Activated CD4-positive, alpha-beta T cell treated with anti-CD3 and anti-CD28 coated beads, Interleukin-2, amount 10 ng/mL, durations not matched to agents 7 days and 5 days (primary cell): Measurements from ENCODE around the gene TOB2. TPM values are rescaled to one million over a fixed set of nuclear protein-coding genes. Genes with fewer than 3 reads are reported as not detected.
"Not testable (repeated sequence)": the region's sequence is repeated elsewhere in the genome, so short reads cannot be mapped to it uniquely, and the experiment has no call there.

Experiments
- CTCF ChIA-PET: fragments of 350-600 bp; sonication (Branson Sonifier 250); formaldehyde crosslinking; loops from one replicate; lab custom pipeline; 2021; ENCODE audit warnings: antibody characterized with exemption; lab: Charles Lee
- POLR2A ChIA-PET: fragments of 350-600 bp; sonication (Branson Sonifier 250); formaldehyde crosslinking; loops from one replicate; lab custom pipeline; 2021; ENCODE audit warnings: antibody characterized with exemption; lab: Charles Lee
- DNase-seq: peaks from one replicate; pipeline ENCODE4 v3.0.0-alpha.2; 2020
- H3K27ac Mint-ChIP-seq: one replicate; pipeline ENCODE4 v1.8.0; 2021; ENCODE audit warnings: mild to moderate bottlenecking, moderate library complexity, mixed read lengths
- H3K27me3 Mint-ChIP-seq: one replicate; pipeline ENCODE4 v1.8.0; 2021; ENCODE audit warnings: mixed read lengths
- H3K36me3 Mint-ChIP-seq: one replicate; pipeline ENCODE4 v1.8.0; 2021; ENCODE audit warnings: low read depth, mixed read lengths
- H3K4me1 Mint-ChIP-seq: one replicate; pipeline ENCODE4 v1.8.0; 2021; ENCODE audit warnings: mixed read lengths
- H3K4me3 Mint-ChIP-seq: one replicate; pipeline ENCODE4 v1.8.0; 2021; ENCODE audit warnings: mild to moderate bottlenecking, moderate library complexity, mixed read lengths
- H3K9me3 Mint-ChIP-seq: one replicate; pipeline ENCODE4 v1.8.0; 2021; ENCODE audit warnings: mixed read lengths
- total RNA-seq, 2 experiments: library from RNA; stranded (reverse); gene quantifications; one replicate each; pipeline ENCODE4 v1.2.3, GENCODE V29; 2021

The TOB2 gene
- total RNA-seq, 2 experiments from 2014 or later, result 31.4 to 35.1 TPM

GRCh38 chr22:41458161-41458728 lies 11.6 kb upstream of the TOB2 start:
- Mint-ChIP-seq H3K27me3 (no peaks in the 10 kb centered on the region), H3K36me3 (peaks cover 31% of the 10 kb centered on the region), H3K4me3 (no peak overlapping the region), H3K9me3 (no peaks in the 10 kb centered on the region), H3K4me1 (peaks cover 2% of the 10 kb centered on the region), H3K27ac (peak overlapping the region; percentile 7)
- ChIA-PET POLR2A (no interaction called here), CTCF (interaction anchor here (0.8 to 1.2 kb wide), 2 partner anchors 9 to 55 kb away, joined by 3 read pairs; no protein-coding TSS in a partner anchor)
- DNase-seq, result no peak

- H3K9me3 Mint-ChIP-seq, result no peaks in the 10 kb centered on the region
- peaks cover 16% of the 10 kb centered on the region for H3K4me1 Mint-ChIP-seq
- DNase-seq, result peak; percentile 96
- peak overlapping the region; percentile 82 for H3K4me3 Mint-ChIP-seq
- CTCF ChIA-PET, result interaction anchor here (0.6 to 1.3 kb wide), 5 partner anchors 20 to 106 kb away, joined by 3 to 5 read pairs (median 3); partner anchors contain the start of genes ACO2 and PHF5A
- POLR2A ChIA-PET, result interaction anchor here (0.7 to 1.0 kb wide), 2 partner anchors 20 to 36 kb away, joined by 3 to 5 read pairs; partner anchors contain the start of genes ACO2 and PHF5A
- H3K27me3 Mint-ChIP-seq, result no peaks in the 10 kb centered on the region
- H3K36me3 Mint-ChIP-seq, result peaks cover 6% of the 10 kb centered on the region
- peak overlapping the region; percentile 93 for H3K27ac Mint-ChIP-seq
These were observed 1.7 kb upstream of the TOB2 start for GRCh38 chr22:41448189-41448808.

GRCh38 chr22:41447435-41448188 lies 1.0 kb upstream of the TOB2 start:
- Mint-ChIP-seq H3K4me1 (peaks cover 23% of the 10 kb centered on the region), H3K36me3 (peaks cover 11% of the 10 kb centered on the region), H3K9me3 (no peaks in the 10 kb centered on the region), H3K27ac (peak overlapping the region; percentile 93), H3K27me3 (no peaks in the 10 kb centered on the region), H3K4me3 (peak overlapping the region; percentile 82)
- DNase-seq, result peak; percentile 61
- ChIA-PET CTCF (interaction anchor here (0.6 to 1.8 kb wide), 6 partner anchors 15 to 78 kb away, joined by 3 to 9 read pairs (median 4); partner anchors contain the start of genes ACO2 and PHF5A), POLR2A (interaction anchor here (0.6 to 2.6 kb wide), 4 partner anchors 21 to 35 kb away, joined by 3 to 10 read pairs (median 4); partner anchors contain the start of genes ACO2 and PHF5A)

GRCh38 chr22:41446057-41446501 lies 522 bp downstream of the TOB2 start:
- POLR2A ChIA-PET, result interaction anchor here (0.6 to 2.6 kb wide), 2 partner anchors 20 to 22 kb away, joined by 4 to 10 read pairs; partner anchors contain the start of genes ACO2 and PHF5A

GRCh38 chr22:41445129-41446056 lies 1.2 kb downstream of the TOB2 start:
- H3K9me3 Mint-ChIP-seq, result no peaks in the 10 kb centered on the region
- POLR2A ChIA-PET, result interaction anchor here (0.6 to 2.6 kb wide), 2 partner anchors 23 to 28 kb away, joined by 3 to 10 read pairs; partner anchors contain the start of genes ACO2 and PHF5A
- DNase-seq, result peak; percentile 42
- H3K4me3 Mint-ChIP-seq, result peak overlapping the region; percentile 82
- H3K4me1 Mint-ChIP-seq, result peaks cover 27% of the 10 kb centered on the region
- CTCF ChIA-PET, result interaction anchor here (0.9 to 1.8 kb wide), 4 partner anchors 12 to 41 kb away, joined by 3 to 9 read pairs (median 6); partner anchors contain the start of genes ACO2 and PHF5A
- H3K27me3 Mint-ChIP-seq, result no peaks in the 10 kb centered on the region
- H3K36me3 Mint-ChIP-seq, result peaks cover 16% of the 10 kb centered on the region
- peak overlapping the region; percentile 96 for H3K27ac Mint-ChIP-seq

More at GRCh38 chr22:41446057-41446501, 522 bp downstream of the TOB2 start:
- Mint-ChIP-seq H3K4me3 (peak overlapping the region; percentile 82), H3K4me1 (peaks cover 27% of the 10 kb centered on the region), H3K27me3 (no peaks in the 10 kb centered on the region), H3K27ac (peak overlapping the region; percentile 96), H3K36me3 (peaks cover 16% of the 10 kb centered on the region), H3K9me3 (no peaks in the 10 kb centered on the region)
- peak; percentile 19 for DNase-seq
- CTCF ChIA-PET, result interaction anchor here (0.9 to 1.8 kb wide), 5 partner anchors 11 to 43 kb away, joined by 3 to 9 read pairs (median 4); partner anchors contain the start of genes ACO2 and PHF5A

GRCh38 chr22:41444360-41445128 lies 2.1 kb downstream of the TOB2 start:
- peak overlapping the region; percentile 96 for H3K27ac Mint-ChIP-seq
- CTCF ChIA-PET, result interaction anchor here (1.2 kb wide), 1 partner anchor 41 kb away, joined by 8 read pairs; no protein-coding TSS in a partner anchor
- peak overlapping the region; percentile 82 for H3K4me3 Mint-ChIP-seq
- peak; percentile 85 for DNase-seq
- H3K36me3 Mint-ChIP-seq, result peaks cover 16% of the 10 kb centered on the region
- H3K9me3 Mint-ChIP-seq, result no peaks in the 10 kb centered on the region
- H3K4me1 Mint-ChIP-seq, result peaks cover 27% of the 10 kb centered on the region
- H3K27me3 Mint-ChIP-seq, result no peaks in the 10 kb centered on the region
- POLR2A ChIA-PET, result interaction anchor here (0.6 to 2.6 kb wide), 2 partner anchors 24 to 29 kb away, joined by 3 to 10 read pairs; partner anchors contain the start of genes ACO2 and PHF5A

GRCh38 chr22:41442240-41442792 lies 4.3 kb downstream of the TOB2 start:
- Mint-ChIP-seq H3K9me3 (no peaks in the 10 kb centered on the region), H3K4me1 (peaks cover 18% of the 10 kb centered on the region), H3K4me3 (no peak overlapping the region), H3K36me3 (peaks cover 19% of the 10 kb centered on the region), H3K27me3 (no peaks in the 10 kb centered on the region), H3K27ac (no peak overlapping the region)
- ChIA-PET POLR2A (no interaction called here), CTCF (interaction anchor here (1.1 kb wide), 1 partner anchor 21 kb away, joined by 4 read pairs; no protein-coding TSS in a partner anchor)
- DNase-seq, result no peak

GRCh38 chr22:41440511-41440910 lies 6.1 kb downstream of the TOB2 start:
- CTCF ChIA-PET, POLR2A ChIA-PET: not testable (repeated sequence)

GRCh38 chr22:41437198-41437597 lies 9.4 kb downstream of the TOB2 start:
- no peak for DNase-seq
- peaks cover 4% of the 10 kb centered on the region for H3K4me1 Mint-ChIP-seq
- ChIA-PET CTCF (interaction anchor here (0.6 to 2.8 kb wide), 4 partner anchors 8 to 37 kb away, joined by 3 to 11 read pairs (median 4); no protein-coding TSS in a partner anchor), POLR2A (no interaction called here)
- no peak overlapping the region for H3K4me3 Mint-ChIP-seq
- no peaks in the 10 kb centered on the region for H3K9me3 Mint-ChIP-seq
- H3K36me3 Mint-ChIP-seq, result peaks cover 31% of the 10 kb centered on the region
- H3K27me3 Mint-ChIP-seq, result no peaks in the 10 kb centered on the region
- H3K27ac Mint-ChIP-seq, result peak overlapping the region; percentile 27

More at GRCh38 chr22:41440511-41440910, 6.1 kb downstream of the TOB2 start:
- not testable (repeated sequence) for H3K4me3 Mint-ChIP-seq, DNase-seq, H3K9me3 Mint-ChIP-seq, H3K27ac Mint-ChIP-seq, H3K27me3 Mint-ChIP-seq
- H3K4me1 Mint-ChIP-seq, result peaks cover 18% of the 10 kb centered on the region
- H3K36me3 Mint-ChIP-seq, result peaks cover 35% of the 10 kb centered on the region

- no peak for DNase-seq
- Mint-ChIP-seq H3K4me3 (no peak overlapping the region), H3K27ac (no peak overlapping the region), H3K27me3 (no peaks in the 10 kb centered on the region), H3K4me1 (peaks cover 2% of the 10 kb centered on the region), H3K9me3 (no peaks in the 10 kb centered on the region), H3K36me3 (peaks cover 33% of the 10 kb centered on the region)
- ChIA-PET CTCF (interaction anchor here (0.7 to 2.8 kb wide), 4 partner anchors 7 to 133 kb away, joined by 3 to 11 read pairs (median 4); no protein-coding TSS in a partner anchor), POLR2A (no interaction called here)
These were observed 10.1 kb downstream of the TOB2 start for GRCh38 chr22:41436322-41437113.
